ENCODE results near the gene DEUP1. TPM values are rescaled to one million over a fixed set of nuclear protein-coding genes. Genes with fewer than 3 reads are reported as not detected.

The DEUP1 gene
- polyA plus RNA-seq, 3 donors, result not detected

- peaks cover 34 to 96% of the 10 kb centered on the region in 2 donors for H3K36me3 ChIP-seq (replicated peaks in 1 of 2; ENCODE audit: control insufficient read depth in 1 of 2, insufficient read depth in 2 of 2, low read length in 2 of 2)
- no peak overlapping the region for H3K4me2 ChIP-seq (replicated peaks; ENCODE audit: extremely low read depth, low read length, poor library complexity, severe bottlenecking)
- peak overlapping the region in 1 of 2 donors; percentile 38 for H3K27ac ChIP-seq (ENCODE audit: low read depth in 1 of 2, low read length in 2 of 2)
- no peak overlapping the region for H3K4me3 ChIP-seq (replicated peaks in 1 of 3; ENCODE audit: low read depth in 2 of 3, low read length in 3 of 3)
- Mint-ChIP-seq H3K4me3 (no peak overlapping the region), H3K9me3 (peaks cover 0 to 2% (median 0%) of the 10 kb centered on the region in 7 donors), H3K36me3 (peaks cover 68 to 71% of the 10 kb centered on the region in 2 donors), H3K27me3 (ENCODE audit: low read depth in 3 of 3) (peaks cover 0 to 2% (median 0%) of the 10 kb centered on the region in 3 donors), H3K27ac (no peak overlapping the region), H3K4me1 (peaks cover 3% of the 10 kb centered on the region)
- H3K9ac ChIP-seq (ENCODE audit: insufficient read depth, low read length, poor library complexity, severe bottlenecking), result no peak overlapping the region
- TF ChIP-seq CTCF (IDR thresholded peaks at IDR 0.05), result no peak
- H2AFZ ChIP-seq (ENCODE audit: insufficient read depth, low read depth, low read length, poor library complexity, severe bottlenecking), result no peak overlapping the region
- peaks cover 13% of the 10 kb centered on the region for H3K79me2 ChIP-seq (ENCODE audit: insufficient read depth, low read length)
- no peaks in the 10 kb centered on the region for H3K4me1 ChIP-seq (ENCODE audit: control insufficient read depth in 1 of 2, insufficient read depth in 2 of 2, low read length in 2 of 2)
- DNase-seq, result no peak
- peaks cover 74% of the 10 kb centered on the region for H4K20me1 ChIP-seq (ENCODE audit: insufficient read depth, low read length)
- intact Hi-C loops (cut with micrococcal nuclease), result no loop called here
- WGBS (ENCODE audit: insufficient coverage), result no CpG with 5 or more reads among the region's 1 CpG
- H3K27me3 ChIP-seq (ENCODE audit: control insufficient read depth in 2 of 2, insufficient read depth in 2 of 2, low read length in 2 of 2), result no peaks in the 10 kb centered on the region
- H3K9me3 ChIP-seq (replicated peaks in 1 of 2; ENCODE audit: control insufficient read depth in 1 of 2, insufficient read depth in 1 of 2, low read length in 2 of 2), result no peaks in the 10 kb centered on the region
These were observed 150.2 kb downstream of the DEUP1 start for GRCh38 chr11:93480756-93481155.

GRCh38 chr11:93481279-93481678 lies 150.7 kb downstream of the DEUP1 start:
- DNase-seq, result no peak
- peak overlapping the region in 1 of 2 donors; percentile 38 for H3K27ac ChIP-seq (ENCODE audit: low read depth in 1 of 2, low read length in 2 of 2)

More at GRCh38 chr11:93481279-93481678, 150.7 kb downstream of the DEUP1 start:
- WGBS (ENCODE audit: insufficient coverage), result 98% methylated on average over 9 of the region's 16 CpGs
- Histone ChIP-seq H2AFZ (ENCODE audit: insufficient read depth, low read depth, low read length, poor library complexity, severe bottlenecking) (no peak overlapping the region), H3K4me1 (ENCODE audit: control insufficient read depth in 1 of 2, insufficient read depth in 2 of 2, low read length in 2 of 2) (no peaks in the 10 kb centered on the region), H3K4me3 (replicated peaks in 1 of 3; ENCODE audit: low read depth in 2 of 3, low read length in 3 of 3) (no peak overlapping the region), H3K36me3 (replicated peaks in 1 of 2; ENCODE audit: control insufficient read depth in 1 of 2, insufficient read depth in 2 of 2, low read length in 2 of 2) (peaks cover 34 to 98% of the 10 kb centered on the region in 2 donors), H3K4me2 (replicated peaks; ENCODE audit: extremely low read depth, low read length, poor library complexity, severe bottlenecking) (no peak overlapping the region), H4K20me1 (ENCODE audit: insufficient read depth, low read length) (peaks cover 79% of the 10 kb centered on the region), H3K27me3 (ENCODE audit: control insufficient read depth in 2 of 2, insufficient read depth in 2 of 2, low read length in 2 of 2) (no peaks in the 10 kb centered on the region), H3K9me3 (replicated peaks in 1 of 2; ENCODE audit: control insufficient read depth in 1 of 2, insufficient read depth in 1 of 2, low read length in 2 of 2) (no peaks in the 10 kb centered on the region), H3K79me2 (ENCODE audit: insufficient read depth, low read length) (peaks cover 18% of the 10 kb centered on the region), H3K9ac (ENCODE audit: insufficient read depth, low read length, poor library complexity, severe bottlenecking) (no peak overlapping the region)
- Mint-ChIP-seq H3K27me3 (ENCODE audit: low read depth in 3 of 3) (peaks cover 0 to 2% (median 0%) of the 10 kb centered on the region in 3 donors), H3K4me1 (peaks cover 3% of the 10 kb centered on the region), H3K4me3 (no peak overlapping the region), H3K27ac (peak overlapping the region in 4 of 7 donors; percentile 0 to 73 (median 30)), H3K36me3 (peaks cover 64 to 67% of the 10 kb centered on the region in 2 donors), H3K9me3 (peaks cover 0 to 2% (median 0%) of the 10 kb centered on the region in 7 donors)
- intact Hi-C loops (cut with micrococcal nuclease), result no loop called here
- TF ChIP-seq CTCF (IDR thresholded peaks at IDR 0.05), result no peak
